ENCODE data around the gene MYL12A. TPM values are rescaled to one million over a fixed set of nuclear protein-coding genes. Genes with fewer than 3 reads are reported as not detected.

MYL12A gene
- total and polyA plus RNA-seq, 2 experiments from 2014 or later: 206 to 502 TPM

DNA sequence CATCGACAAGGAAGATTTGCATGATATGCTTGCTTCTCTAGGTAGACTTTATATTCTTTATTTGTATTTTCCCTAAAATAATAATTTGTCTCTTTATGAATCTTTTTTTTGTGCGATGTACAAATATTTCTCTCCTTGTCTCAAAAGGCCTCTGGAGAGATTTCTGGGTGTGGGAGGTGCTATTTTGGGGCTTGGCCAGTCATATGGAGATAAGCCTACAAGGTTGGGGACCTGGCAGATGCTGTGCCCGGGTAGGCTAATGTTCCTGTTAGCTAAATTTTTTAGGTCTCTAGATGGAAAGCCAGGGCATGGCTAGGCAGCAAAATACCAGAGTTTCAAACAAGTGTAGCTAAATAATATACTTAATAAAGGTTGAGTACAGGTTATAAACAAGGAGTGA lies 25.4 kb downstream of the MYL12A start:
- Histone ChIP-seq H3F3A (replicated peaks; ENCODE audit: low read depth) (no peaks in the 10 kb centered on the region), H3K27me3 (ENCODE audit: insufficient read depth) (no peaks in the 10 kb centered on the region), H3K27ac (ENCODE audit: low read depth) (no peak overlapping the region), H3K4me2 (no peak overlapping the region), H3K79me2 (replicated peaks; ENCODE audit: insufficient read depth) (peaks cover 53% of the 10 kb centered on the region), H3K4me1 (ENCODE audit: insufficient read depth) (peaks cover 12% of the 10 kb centered on the region), H3K9me2 (ENCODE audit: insufficient read depth) (no peaks in the 10 kb centered on the region), H4K20me1 (replicated peaks; ENCODE audit: insufficient read depth) (peaks cover 11% of the 10 kb centered on the region), H3K36me3 (ENCODE audit: insufficient read depth) (peaks cover 19% of the 10 kb centered on the region; the same call in 1 of the 2 replicates), H2AFZ (no peak overlapping the region), H3K4me3 (no peak overlapping the region)
- TF ChIP-seq, protein P1, sequence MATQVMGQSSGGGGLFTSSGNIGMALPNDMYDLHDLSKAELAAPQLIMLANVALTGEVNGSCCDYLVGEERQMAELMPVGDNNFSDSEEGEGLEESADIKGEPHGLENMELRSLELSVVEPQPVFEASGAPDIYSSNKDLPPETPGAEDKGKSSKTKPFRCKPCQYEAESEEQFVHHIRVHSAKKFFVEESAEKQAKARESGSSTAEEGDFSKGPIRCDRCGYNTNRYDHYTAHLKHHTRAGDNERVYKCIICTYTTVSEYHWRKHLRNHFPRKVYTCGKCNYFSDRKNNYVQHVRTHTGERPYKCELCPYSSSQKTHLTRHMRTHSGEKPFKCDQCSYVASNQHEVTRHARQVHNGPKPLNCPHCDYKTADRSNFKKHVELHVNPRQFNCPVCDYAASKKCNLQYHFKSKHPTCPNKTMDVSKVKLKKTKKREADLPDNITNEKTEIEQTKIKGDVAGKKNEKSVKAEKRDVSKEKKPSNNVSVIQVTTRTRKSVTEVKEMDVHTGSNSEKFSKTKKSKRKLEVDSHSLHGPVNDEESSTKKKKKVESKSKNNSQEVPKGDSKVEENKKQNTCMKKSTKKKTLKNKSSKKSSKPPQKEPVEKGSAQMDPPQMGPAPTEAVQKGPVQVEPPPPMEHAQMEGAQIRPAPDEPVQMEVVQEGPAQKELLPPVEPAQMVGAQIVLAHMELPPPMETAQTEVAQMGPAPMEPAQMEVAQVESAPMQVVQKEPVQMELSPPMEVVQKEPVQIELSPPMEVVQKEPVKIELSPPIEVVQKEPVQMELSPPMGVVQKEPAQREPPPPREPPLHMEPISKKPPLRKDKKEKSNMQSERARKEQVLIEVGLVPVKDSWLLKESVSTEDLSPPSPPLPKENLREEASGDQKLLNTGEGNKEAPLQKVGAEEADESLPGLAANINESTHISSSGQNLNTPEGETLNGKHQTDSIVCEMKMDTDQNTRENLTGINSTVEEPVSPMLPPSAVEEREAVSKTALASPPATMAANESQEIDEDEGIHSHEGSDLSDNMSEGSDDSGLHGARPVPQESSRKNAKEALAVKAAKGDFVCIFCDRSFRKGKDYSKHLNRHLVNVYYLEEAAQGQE (IDR thresholded peaks at IDR 0.05; ENCODE audit: unreplicated experiment): no peak
- TF ChIP-seq CREB1 (CRISPR knock-in tag; IDR thresholded peaks at IDR 0.05; ENCODE audit: low read depth): no peak
- no peak for TF ChIP-seq STAT1 (IDR thresholded peaks at IDR 0.05; ENCODE audit: unreplicated experiment)
- no peak for TF ChIP-seq EZH2 (IDR thresholded peaks at IDR 0.05; ENCODE audit: low read depth, unreplicated experiment)
- no peak for TF ChIP-seq CTCF (conservative IDR thresholded peaks at IDR 0.05; ENCODE audit: low read depth in 2 of 2)
- TF ChIP-seq JUNB (IDR thresholded peaks at IDR 0.05; ENCODE audit: unreplicated experiment): no peak
- TF ChIP-seq, protein P2, sequence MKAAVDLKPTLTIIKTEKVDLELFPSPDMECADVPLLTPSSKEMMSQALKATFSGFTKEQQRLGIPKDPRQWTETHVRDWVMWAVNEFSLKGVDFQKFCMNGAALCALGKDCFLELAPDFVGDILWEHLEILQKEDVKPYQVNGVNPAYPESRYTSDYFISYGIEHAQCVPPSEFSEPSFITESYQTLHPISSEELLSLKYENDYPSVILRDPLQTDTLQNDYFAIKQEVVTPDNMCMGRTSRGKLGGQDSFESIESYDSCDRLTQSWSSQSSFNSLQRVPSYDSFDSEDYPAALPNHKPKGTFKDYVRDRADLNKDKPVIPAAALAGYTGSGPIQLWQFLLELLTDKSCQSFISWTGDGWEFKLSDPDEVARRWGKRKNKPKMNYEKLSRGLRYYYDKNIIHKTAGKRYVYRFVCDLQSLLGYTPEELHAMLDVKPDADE (IDR thresholded peaks at IDR 0.05): no peak
- no peak for TF ChIP-seq POLR2AphosphoS5 (IDR thresholded peaks at IDR 0.05; ENCODE audit: low read depth)
- no peak for TF ChIP-seq EZH2phosphoT487 (IDR thresholded peaks at IDR 0.05; ENCODE audit: unreplicated experiment)
- no peak for TF ChIP-seq ZNF331 (CRISPR knock-in tag; IDR thresholded peaks at IDR 0.05; ENCODE audit: low read depth)
- TF ChIP-seq ZNF114 (CRISPR knock-in tag; IDR thresholded peaks at IDR 0.05): no peak
- no peak for TF ChIP-seq NANOG (IDR thresholded peaks at IDR 0.05; ENCODE audit: borderline replicate concordance)
- no peak for TF ChIP-seq ZNF462 (CRISPR knock-in tag; IDR thresholded peaks at IDR 0.05)
- DNase-seq (ENCODE audit: low spot score) (no peak), ATAC-seq (no peak)
- H3K27me3 Mint-ChIP-seq (ENCODE audit: insufficient read depth, low read depth, poor library complexity): no peaks in the 10 kb centered on the region
- H3K27ac Mint-ChIP-seq: no peak overlapping the region
- no peaks in the 10 kb centered on the region for H3K9me3 Mint-ChIP-seq
- no peak overlapping the region for H3K4me3 Mint-ChIP-seq
- peaks cover 25% of the 10 kb centered on the region for H3K4me1 Mint-ChIP-seq
- peaks cover 29% of the 10 kb centered on the region for H3K36me3 Mint-ChIP-seq (ENCODE audit: low read depth)
